Effector memory CD4-positive, alpha-beta T cell (primary cell): ENCODE results near the gene LCN1.

Experiments used
- DNase-seq, 3 donors: peaks; one replicate each; pipeline ENCODE4 v3.0.0-alpha.2; 2020
- H3K27ac ChIP-seq: 2 replicates; pipeline ENCODE4 v1.7.0; 2013; ENCODE audit warnings: mild to moderate bottlenecking, low read length, moderate library complexity; ENCODE audit not compliant: insufficient read depth, poor library complexity, severe bottlenecking
- H3K27me3 ChIP-seq: replicated peaks from 2 replicates; pipeline ENCODE4 v1.7.0; 2013; ENCODE audit warnings: mild to moderate bottlenecking, low read length; ENCODE audit not compliant: insufficient read depth, control insufficient read depth, poor library complexity, severe bottlenecking
- H3K36me3 ChIP-seq: 2 replicates; pipeline ENCODE4 v1.7.0; 2013; ENCODE audit warnings: mild to moderate bottlenecking, low read length, moderate library complexity; ENCODE audit not compliant: control insufficient read depth, insufficient read depth
- H3K4me1 ChIP-seq: 2 replicates; pipeline ENCODE4 v1.7.0; 2013; ENCODE audit warnings: low read length, mild to moderate bottlenecking; ENCODE audit not compliant: control insufficient read depth, insufficient read depth, poor library complexity, severe bottlenecking
- H3K4me3 ChIP-seq: 2 replicates; pipeline ENCODE4 v1.7.0; 2013; ENCODE audit warnings: low read length, low read depth, mild to moderate bottlenecking; ENCODE audit not compliant: insufficient read depth, poor library complexity, severe bottlenecking
- H3K9me3 ChIP-seq: 2 replicates; pipeline ENCODE4 v1.7.0; 2013; ENCODE audit warnings: mild to moderate bottlenecking, low read length, moderate library complexity; ENCODE audit not compliant: control insufficient read depth

Gene LCN1

DNA sequence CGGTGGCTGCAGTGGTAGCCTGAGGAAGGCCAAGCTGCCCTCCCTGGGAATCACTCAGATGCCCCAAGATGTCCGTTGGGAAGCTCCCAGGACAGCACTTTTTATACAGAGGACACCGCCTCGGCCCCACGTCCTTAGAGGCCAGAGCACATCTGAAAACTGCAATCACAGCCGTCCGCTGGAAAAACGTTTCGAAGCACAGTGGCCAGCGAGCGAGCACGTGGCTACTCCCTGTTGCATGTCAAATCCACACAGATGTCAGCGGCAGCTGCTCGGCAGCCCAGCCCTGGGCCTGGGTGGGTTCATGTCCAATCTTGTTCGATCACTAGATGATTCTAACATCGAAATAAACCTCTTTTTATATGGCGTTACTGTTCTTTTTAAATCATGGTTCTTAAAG lies 32.7 kb upstream of the LCN1 start:
- Histone ChIP-seq H3K4me1 (no peaks in the 10 kb centered on the region), H3K36me3 (no peaks in the 10 kb centered on the region)
- no peak for DNase-seq

DNA sequence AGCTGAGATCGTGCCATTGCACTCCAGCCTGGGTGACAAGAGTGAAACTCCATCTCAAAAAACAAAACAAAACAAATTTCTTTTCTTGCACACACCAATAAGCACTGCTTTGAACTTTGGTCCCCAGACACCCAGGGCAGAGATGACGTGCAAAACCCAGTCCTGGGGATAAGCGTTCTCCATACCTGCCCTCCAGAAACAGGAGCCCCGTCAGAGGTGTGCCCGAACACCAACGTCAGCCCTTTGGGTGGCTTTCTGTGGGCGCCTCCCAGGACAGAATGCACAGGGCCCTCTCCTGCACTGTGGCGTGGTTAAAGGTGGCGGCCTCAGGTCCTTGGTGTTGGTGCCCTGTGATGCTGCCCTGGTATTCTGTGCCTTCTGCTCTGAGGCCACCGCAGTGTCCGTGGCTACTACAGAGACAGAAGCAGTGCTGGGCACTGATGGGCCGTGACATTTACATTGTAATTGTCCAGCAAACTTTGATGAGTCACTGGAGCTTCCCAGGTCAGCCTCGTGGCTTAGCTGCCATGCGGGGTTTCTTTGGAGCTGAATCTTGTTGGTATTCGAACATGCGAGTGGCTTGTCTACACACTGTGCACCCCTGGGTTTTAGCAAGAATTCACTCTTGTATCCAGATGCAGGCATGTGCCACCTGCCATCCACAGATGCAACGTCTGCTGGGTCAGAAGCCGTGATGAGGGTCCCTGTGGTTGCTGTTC lies 31.9 kb upstream of the LCN1 start:
- Histone ChIP-seq H3K4me3 (no peak overlapping the region), H3K27ac (no peak overlapping the region), H3K36me3 (no peaks in the 10 kb centered on the region), H3K27me3 (no peaks in the 10 kb centered on the region), H3K4me1 (no peaks in the 10 kb centered on the region), H3K9me3 (no peaks in the 10 kb centered on the region)
- no peak for DNase-seq

More for the DNA sequence above, 32.7 kb upstream of the LCN1 start:
- Histone ChIP-seq H3K27me3 (no peaks in the 10 kb centered on the region), H3K4me3 (no peak overlapping the region), H3K27ac (no peak overlapping the region), H3K9me3 (no peaks in the 10 kb centered on the region)

DNA sequence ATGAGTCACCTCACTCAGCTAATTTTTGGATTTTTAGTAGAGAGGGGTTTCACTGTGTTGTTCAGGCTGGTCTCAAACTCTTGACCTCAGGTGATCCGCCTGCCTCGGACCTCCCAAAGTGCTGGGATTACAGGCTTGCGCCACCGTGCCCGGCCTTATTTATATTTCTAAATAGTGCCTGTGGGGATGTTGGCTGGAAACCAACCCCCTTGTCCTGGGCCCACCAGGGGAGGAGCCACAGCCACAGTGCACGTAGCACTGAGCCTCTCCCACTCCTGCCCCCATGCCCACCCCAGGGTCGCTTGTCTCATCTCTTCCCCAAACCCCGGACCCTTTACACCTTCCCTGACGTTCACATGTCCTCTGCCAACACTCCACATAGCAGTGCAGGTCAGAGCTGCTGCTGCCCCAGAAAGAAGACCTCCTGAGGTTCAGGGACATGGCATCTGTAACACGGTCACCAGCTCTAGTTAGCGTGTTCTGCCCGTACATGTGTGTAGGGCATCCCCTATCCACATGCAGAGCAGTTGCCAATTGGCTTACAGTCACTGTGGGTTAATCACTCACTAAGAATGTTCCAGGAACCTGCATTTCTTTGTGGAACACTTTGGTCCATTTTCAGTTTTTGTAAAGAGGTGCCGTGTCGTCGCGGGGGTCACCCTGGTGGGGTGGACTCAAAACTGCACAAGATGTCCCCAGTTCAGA lies 30.9 kb upstream of the LCN1 start:
- Histone ChIP-seq H3K4me3 (no peak overlapping the region), H3K27ac (no peak overlapping the region), H3K9me3 (no peaks in the 10 kb centered on the region), H3K36me3 (no peaks in the 10 kb centered on the region), H3K27me3 (no peaks in the 10 kb centered on the region), H3K4me1 (no peaks in the 10 kb centered on the region)
- DNase-seq: no peak

DNA sequence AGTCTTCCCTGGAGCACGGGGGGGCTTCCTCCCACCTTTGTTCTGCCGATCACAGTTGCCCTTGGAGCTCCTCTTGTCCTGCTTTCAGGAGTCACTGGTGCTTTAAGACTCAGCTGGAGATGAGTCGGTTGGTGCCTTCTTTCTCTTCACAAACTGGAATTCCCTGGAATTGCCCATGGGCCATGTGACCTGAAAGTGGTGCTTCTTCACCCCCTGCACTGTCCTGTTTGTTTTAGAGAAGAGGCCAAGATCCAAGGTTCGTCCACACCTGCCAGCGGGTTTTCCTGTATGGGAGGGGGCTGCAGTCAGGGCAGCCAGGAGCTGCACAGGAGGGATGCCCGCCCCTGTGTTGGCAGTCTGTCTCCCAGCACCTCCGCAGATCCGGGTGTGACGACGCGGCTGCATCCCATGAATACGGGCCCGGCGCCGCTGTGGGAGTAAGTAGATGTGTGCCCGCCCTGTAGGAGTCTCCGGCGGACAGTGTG lies 30.2 kb upstream of the LCN1 start:
- H3K9me3 ChIP-seq: no peaks in the 10 kb centered on the region
- no peaks in the 10 kb centered on the region for H3K27me3 ChIP-seq
- no peak overlapping the region for H3K27ac ChIP-seq
- H3K4me1 ChIP-seq: no peaks in the 10 kb centered on the region
- DNase-seq: no peak
- H3K4me3 ChIP-seq: no peak overlapping the region
- H3K36me3 ChIP-seq: no peaks in the 10 kb centered on the region

DNA sequence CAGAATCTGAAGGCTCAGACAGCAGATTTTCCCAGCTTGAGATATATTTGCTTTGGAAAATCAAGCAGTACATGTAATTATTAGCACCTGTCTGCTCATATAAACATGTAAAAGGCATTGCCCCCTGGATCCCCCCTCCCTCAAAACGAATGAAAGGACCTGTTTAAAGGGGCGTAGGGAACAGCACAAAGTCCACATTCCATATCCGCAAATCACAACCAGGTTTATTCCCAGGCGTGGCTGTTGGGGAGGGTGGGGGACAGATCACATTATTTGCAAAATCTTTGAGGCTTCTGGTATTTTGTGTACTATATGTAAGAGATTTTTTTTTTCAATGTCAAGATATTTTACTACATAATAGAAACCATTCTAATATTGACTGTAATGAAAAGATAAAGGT lies 29.5 kb upstream of the LCN1 start:
- DNase-seq: no peak
- no peaks in the 10 kb centered on the region for H3K4me1 ChIP-seq
- no peak overlapping the region for H3K4me3 ChIP-seq
- H3K27me3 ChIP-seq: no peaks in the 10 kb centered on the region
- H3K36me3 ChIP-seq: no peaks in the 10 kb centered on the region
- no peaks in the 10 kb centered on the region for H3K9me3 ChIP-seq
- no peak overlapping the region for H3K27ac ChIP-seq

DNA sequence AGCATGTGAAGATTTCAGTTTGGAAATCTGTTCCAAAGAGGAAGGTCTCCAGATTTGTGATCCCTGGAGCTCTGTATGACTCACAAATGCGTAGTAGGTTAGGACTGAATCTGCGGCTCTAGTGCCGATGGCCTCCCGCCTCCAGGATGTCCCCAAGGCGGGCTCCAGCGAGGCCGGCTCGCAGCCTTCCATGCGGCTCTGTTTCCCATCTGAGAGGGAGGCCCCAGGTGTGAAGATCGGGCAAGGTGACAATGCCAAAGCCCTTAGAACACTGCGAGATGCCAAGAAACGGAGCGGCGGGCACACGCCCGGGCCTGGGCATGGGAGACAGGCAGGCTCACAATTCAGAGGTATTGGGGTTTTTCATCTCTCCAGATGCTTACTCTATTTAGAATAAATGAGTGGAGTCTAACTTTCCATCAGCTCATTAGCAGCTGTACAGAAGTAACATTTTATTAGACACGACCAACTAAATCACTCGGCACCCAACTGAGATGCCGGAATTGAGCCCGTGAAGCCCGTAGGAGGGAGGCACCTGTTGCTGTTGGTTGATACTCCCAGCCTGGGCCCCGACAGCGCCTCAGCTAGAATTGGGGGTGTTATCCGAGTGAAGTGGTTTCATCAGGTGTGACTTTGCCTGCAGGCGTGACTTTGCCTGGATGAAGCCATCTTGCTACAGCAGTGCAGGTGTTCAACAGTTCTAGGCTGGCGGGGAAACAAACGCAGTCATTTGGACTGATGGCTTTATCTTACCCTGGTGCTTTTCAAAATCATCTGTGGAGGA lies 28.2 kb upstream of the LCN1 start:
- Histone ChIP-seq H3K36me3 (no peaks in the 10 kb centered on the region), H3K9me3 (no peaks in the 10 kb centered on the region), H3K4me1 (no peaks in the 10 kb centered on the region), H3K4me3 (no peak overlapping the region), H3K27ac (no peak overlapping the region), H3K27me3 (no peaks in the 10 kb centered on the region)
- DNase-seq: no peak

DNA sequence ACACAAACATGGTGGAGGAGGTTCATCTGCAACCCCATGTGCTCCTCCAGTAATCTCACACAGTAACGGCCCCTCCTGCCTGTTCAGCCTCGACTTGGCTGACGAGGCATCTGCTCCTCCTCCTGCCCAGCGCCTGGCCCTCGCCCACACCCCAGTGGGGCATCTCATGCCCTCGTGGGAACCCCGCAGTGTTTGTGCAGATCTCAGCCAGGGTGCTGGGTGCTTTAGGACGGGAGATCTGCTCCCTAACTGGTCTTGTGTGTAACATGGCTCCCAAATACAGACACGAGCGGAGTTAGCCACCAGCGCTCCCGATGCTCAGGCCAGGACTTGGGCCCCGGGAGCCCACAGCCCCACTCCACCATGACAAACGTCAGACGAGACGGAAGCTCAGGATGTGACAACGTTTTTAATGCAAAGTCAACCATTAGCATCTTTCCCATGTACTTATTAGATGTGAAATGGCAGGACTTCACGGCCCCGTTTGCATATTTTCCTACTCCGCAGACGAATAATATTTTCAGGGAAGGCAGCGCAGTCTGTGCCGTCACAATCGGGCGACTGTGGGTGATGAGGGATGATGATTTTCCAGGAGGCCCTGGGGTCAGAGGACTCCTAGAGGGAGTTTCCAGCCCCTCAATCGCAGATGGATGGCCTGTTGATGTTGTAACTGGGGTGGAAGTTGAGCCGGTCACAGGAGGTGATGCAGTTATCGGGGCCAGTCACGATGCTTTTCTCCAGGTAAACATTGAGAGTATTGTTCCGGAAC lies 26.3 kb upstream of the LCN1 start:
- DNase-seq: no peak
- Histone ChIP-seq H3K36me3 (no peaks in the 10 kb centered on the region), H3K4me3 (no peak overlapping the region), H3K27ac (no peak overlapping the region), H3K9me3 (no peaks in the 10 kb centered on the region), H3K4me1 (peaks cover 6% of the 10 kb centered on the region), H3K27me3 (no peaks in the 10 kb centered on the region)

DNA sequence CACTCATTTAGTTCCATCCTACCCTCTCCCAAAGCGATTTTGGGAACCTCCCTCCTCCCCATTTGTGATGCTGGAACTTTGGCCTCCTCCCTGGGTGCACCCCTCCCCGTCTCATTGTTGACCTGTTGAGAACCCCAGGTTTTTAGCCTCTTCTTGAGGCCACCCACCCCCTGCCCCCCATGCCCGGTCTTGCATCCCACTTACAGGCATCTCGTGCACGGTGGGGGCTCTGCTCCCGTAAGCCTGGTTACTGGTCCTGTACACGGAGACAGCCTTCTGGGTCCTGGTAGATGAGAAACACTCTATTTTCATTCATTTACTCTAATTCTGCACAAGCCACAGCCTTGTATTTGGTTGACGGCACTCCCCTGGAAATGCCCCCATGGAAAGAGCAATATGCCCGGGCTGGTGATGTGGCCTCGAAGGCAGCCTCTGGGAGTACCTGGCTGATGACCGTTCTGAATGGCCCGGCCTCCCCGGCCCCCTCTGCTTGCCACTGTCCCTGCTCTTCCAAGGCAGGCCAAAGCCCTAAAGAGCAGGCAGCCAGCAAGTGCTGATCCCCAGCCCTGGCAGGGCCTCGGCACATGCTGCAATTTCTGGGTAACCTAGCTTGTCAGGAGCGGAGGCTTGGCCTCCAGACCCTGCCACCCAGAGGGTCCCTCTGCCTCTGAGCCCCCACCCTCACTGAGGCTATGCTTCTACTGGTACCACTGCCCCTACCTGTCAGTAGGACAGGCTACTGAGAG lies 22.7 kb upstream of the LCN1 start:
- Histone ChIP-seq H3K4me1 (peaks cover 24% of the 10 kb centered on the region), H3K4me3 (no peak overlapping the region)

More for the DNA sequence above, 22.7 kb upstream of the LCN1 start:
- H3K27ac ChIP-seq: no peak overlapping the region
- peaks cover 10% of the 10 kb centered on the region for H3K36me3 ChIP-seq
- no peaks in the 10 kb centered on the region for H3K27me3 ChIP-seq
- DNase-seq: no peak
- H3K9me3 ChIP-seq: no peaks in the 10 kb centered on the region
